Neural crest cell (in vitro differentiated cells): ENCODE results near the gene ZNF284. TPM values are rescaled to one million over a fixed set of nuclear protein-coding genes. Genes with fewer than 3 reads are reported as not detected.

Experiments
- DNase-seq: peaks from one replicate; pipeline ENCODE4 v3.0.0; 2021; ENCODE audit warnings: low read depth, mixed read lengths, low spot score
- H3K27ac Mint-ChIP-seq: one replicate; pipeline ENCODE4 v1.8.0; 2021; ENCODE audit warnings: mild to moderate bottlenecking, mixed read lengths; ENCODE audit not compliant: unreplicated experiment
- H3K27me3 Mint-ChIP-seq: 2 replicates; pipeline ENCODE4 v1.8.0; 2021; ENCODE audit warnings: low read depth, mild to moderate bottlenecking, mixed read lengths
- H3K36me3 Mint-ChIP-seq: 2 replicates; pipeline ENCODE4 v1.8.0; 2021; ENCODE audit warnings: low read depth, mild to moderate bottlenecking, mixed read lengths
- H3K4me1 Mint-ChIP-seq: 2 replicates; pipeline ENCODE4 v1.8.0; 2021; ENCODE audit warnings: mixed read lengths
- H3K4me3 Mint-ChIP-seq: one replicate; pipeline ENCODE4 v1.8.0; 2021; ENCODE audit warnings: mild to moderate bottlenecking, mixed read lengths
- H3K9me3 Mint-ChIP-seq: 2 replicates; pipeline ENCODE4 v1.8.0; 2021; ENCODE audit warnings: mixed read lengths
- CTCF ChIP-seq: fragments of 200-600 bp; sonication (generic); conservative IDR thresholded peaks from 2 replicates; pipeline ENCODE4 v1.5.0; 2021; ENCODE audit warnings: antibody characterized with exemption, mild to moderate bottlenecking
- total RNA-seq: library from RNA; stranded (reverse); gene quantifications from 2 replicates; pipeline ENCODE4 v1.2.1, GENCODE V29; 2021

The ZNF284 gene
- total RNA-seq, 1 donor from 2014 or later, result 4.5 TPM

- H3K27me3 Mint-ChIP-seq, result no peaks in the 10 kb centered on the region
- H3K9me3 Mint-ChIP-seq, result peaks cover 5% of the 10 kb centered on the region
- no peak for DNase-seq
- H3K27ac Mint-ChIP-seq, result no peak overlapping the region
- no peak for TF ChIP-seq CTCF
- H3K4me3 Mint-ChIP-seq, result no peak overlapping the region
- peaks cover 64% of the 10 kb centered on the region for H3K36me3 Mint-ChIP-seq
- H3K4me1 Mint-ChIP-seq, result no peaks in the 10 kb centered on the region
These were observed 10.9 kb upstream of the ZNF284 start for GRCh38 chr19:44061038-44061437.

- DNase-seq, result no peak
- TF ChIP-seq CTCF, result no peak
- peaks cover 1% of the 10 kb centered on the region for H3K4me1 Mint-ChIP-seq
- H3K4me3 Mint-ChIP-seq, result no peak overlapping the region
- H3K27ac Mint-ChIP-seq, result no peak overlapping the region
- H3K36me3 Mint-ChIP-seq, result peaks cover 72% of the 10 kb centered on the region
- H3K27me3 Mint-ChIP-seq, result no peaks in the 10 kb centered on the region
- H3K9me3 Mint-ChIP-seq, result peaks cover 24% of the 10 kb centered on the region
These were observed 5.7 kb upstream of the ZNF284 start for GRCh38 chr19:44066305-44066704.

GRCh38 chr19:44069415-44069814 is 2.5 kb upstream of the ZNF284 start:
- H3K27ac Mint-ChIP-seq, result no peak overlapping the region
- H3K9me3 Mint-ChIP-seq, result peaks cover 32% of the 10 kb centered on the region
- H3K4me1 Mint-ChIP-seq, result peaks cover 21% of the 10 kb centered on the region
- no peak overlapping the region for H3K4me3 Mint-ChIP-seq
- no peak for TF ChIP-seq CTCF
- peaks cover 56% of the 10 kb centered on the region for H3K36me3 Mint-ChIP-seq
- DNase-seq, result no peak
- no peaks in the 10 kb centered on the region for H3K27me3 Mint-ChIP-seq

GRCh38 chr19:44072543-44073401 is 813 bp downstream of the ZNF284 start:
- Mint-ChIP-seq H3K27me3 (no peaks in the 10 kb centered on the region), H3K4me1 (peaks cover 21% of the 10 kb centered on the region), H3K4me3 (peak overlapping the region; percentile 92), H3K27ac (no peak overlapping the region), H3K9me3 (peaks cover 16% of the 10 kb centered on the region), H3K36me3 (peaks cover 40% of the 10 kb centered on the region)
- no peak for TF ChIP-seq CTCF
- DNase-seq, result no peak

- H3K27ac Mint-ChIP-seq, result no peak overlapping the region
- peaks cover 8% of the 10 kb centered on the region for H3K9me3 Mint-ChIP-seq
- no peak for DNase-seq
- H3K4me1 Mint-ChIP-seq, result peaks cover 20% of the 10 kb centered on the region
- H3K27me3 Mint-ChIP-seq, result no peaks in the 10 kb centered on the region
- no peak for TF ChIP-seq CTCF
- H3K4me3 Mint-ChIP-seq, result no peak overlapping the region
- H3K36me3 Mint-ChIP-seq, result peaks cover 20% of the 10 kb centered on the region
These were observed 4.4 kb downstream of the ZNF284 start for GRCh38 chr19:44076325-44076724.
